ENCODE measurements around the gene SLC46A2. TPM values are rescaled to one million over a fixed set of nuclear protein-coding genes. Genes with fewer than 3 reads are reported as not detected.

SLC46A2 gene, protein sequence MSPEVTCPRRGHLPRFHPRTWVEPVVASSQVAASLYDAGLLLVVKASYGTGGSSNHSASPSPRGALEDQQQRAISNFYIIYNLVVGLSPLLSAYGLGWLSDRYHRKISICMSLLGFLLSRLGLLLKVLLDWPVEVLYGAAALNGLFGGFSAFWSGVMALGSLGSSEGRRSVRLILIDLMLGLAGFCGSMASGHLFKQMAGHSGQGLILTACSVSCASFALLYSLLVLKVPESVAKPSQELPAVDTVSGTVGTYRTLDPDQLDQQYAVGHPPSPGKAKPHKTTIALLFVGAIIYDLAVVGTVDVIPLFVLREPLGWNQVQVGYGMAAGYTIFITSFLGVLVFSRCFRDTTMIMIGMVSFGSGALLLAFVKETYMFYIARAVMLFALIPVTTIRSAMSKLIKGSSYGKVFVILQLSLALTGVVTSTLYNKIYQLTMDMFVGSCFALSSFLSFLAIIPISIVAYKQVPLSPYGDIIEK
- total RNA-seq (2014; rRNA removed; shearing (Covaris generic)) (not detected in 2 replicates), total RNA-seq (2022) (not detected in 2 replicates), Bru-seq, nascent RNA (not detected), BruChase-seq, experiment 1, labeled RNA remaining after a 6-hour chase (not detected), BruChase-seq, experiment 2, labeled RNA remaining after a 2-hour chase (not detected)
- long read RNA-seq, partial matches to known transcripts = 0 of 1 reads
- long read RNA-seq, other reads (novel, unspliced or antisense) = 1 of 1 reads

DNA sequence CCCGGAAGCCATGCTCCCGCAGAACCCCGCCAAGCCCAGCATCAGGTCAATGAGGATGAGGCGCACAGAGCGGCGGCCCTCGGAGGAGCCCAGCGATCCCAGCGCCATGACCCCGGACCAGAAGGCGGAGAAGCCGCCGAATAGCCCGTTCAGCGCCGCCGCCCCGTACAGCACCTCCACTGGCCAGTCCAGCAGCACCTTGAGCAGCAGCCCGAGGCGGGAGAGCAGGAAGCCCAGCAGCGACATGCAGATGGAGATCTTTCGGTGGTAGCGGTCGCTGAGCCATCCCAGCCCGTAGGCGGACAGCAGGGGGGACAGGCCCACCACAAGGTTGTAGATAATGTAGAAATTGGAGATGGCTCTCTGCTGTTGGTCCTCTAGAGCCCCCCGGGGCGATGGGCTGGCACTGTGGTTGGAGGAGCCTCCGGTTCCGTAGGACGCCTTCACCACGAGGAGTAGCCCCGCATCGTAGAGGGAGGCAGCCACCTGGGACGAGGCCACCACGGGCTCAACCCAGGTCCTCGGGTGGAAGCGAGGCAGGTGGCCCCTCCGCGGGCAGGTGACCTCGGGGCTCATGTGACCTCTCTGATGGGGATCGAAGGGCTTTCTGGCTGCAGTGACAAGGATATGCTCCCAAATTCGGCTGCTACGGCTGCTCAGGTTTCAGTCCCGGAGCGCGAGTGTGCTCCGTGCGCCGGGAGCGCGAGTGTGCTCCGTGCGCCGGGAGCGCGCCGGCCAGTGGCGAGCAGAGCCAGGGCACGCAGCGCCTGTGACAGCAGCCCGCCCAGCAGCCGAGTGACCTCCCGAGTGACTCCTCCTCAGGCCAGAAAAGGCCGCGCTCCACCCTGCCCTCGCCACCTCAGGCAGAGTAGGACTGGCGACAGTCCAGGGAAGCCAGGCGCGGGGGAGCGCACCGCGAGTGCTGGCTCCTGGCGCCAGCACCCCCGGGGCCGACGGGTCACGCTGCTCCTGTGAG is at the start of gene SLC46A2:
TSS of gene SLC46A2 (minus strand) at position 771 of the 976 bp plus-strand sequence. CDS start at position 576, 195 bp downstream.
- Histone ChIP-seq H3K4me2 (ENCODE audit: low read length) (no peak within 1 kb of the TSS), H3K4me3 (ENCODE audit: low read depth, low read length, poor library complexity, severe bottlenecking) (no peak within 1 kb of the TSS), H2AFZ (ENCODE audit: low read length) (no peak within 1 kb of the TSS), H3K36me3 (ENCODE audit: insufficient read depth, low read length) (no peaks in the 10 kb centered on the region), H3K9me3 (ENCODE audit: low read length) (no peaks in the 10 kb centered on the region), H4K20me1 (ENCODE audit: insufficient read depth, low read length) (no peaks in the 10 kb centered on the region), H3K79me2 (ENCODE audit: insufficient read depth, low read depth, low read length) (no peaks in the 10 kb centered on the region), H3K9me2 (ENCODE audit: insufficient read depth, low read length) (no peaks in the 10 kb centered on the region), H3K27ac (ENCODE audit: low read depth, low read length, poor library complexity, severe bottlenecking) (no peak within 1 kb of the TSS), H3K4me1 (ENCODE audit: insufficient read depth, low read length, poor library complexity, severe bottlenecking) (no peaks in the 10 kb centered on the region)
- BruUV-seq (replicated peaks) = no TSS peak
- intact Hi-C loops (cut with micrococcal nuclease; ENCODE audit: unreplicated experiment) = no loop called here
- no peak for TF ChIP-seq EZH2phosphoT487 (IDR thresholded peaks at IDR 0.05; ENCODE audit: borderline replicate concordance, low read depth, low read length)
- TF ChIP-seq, protein P1, sequence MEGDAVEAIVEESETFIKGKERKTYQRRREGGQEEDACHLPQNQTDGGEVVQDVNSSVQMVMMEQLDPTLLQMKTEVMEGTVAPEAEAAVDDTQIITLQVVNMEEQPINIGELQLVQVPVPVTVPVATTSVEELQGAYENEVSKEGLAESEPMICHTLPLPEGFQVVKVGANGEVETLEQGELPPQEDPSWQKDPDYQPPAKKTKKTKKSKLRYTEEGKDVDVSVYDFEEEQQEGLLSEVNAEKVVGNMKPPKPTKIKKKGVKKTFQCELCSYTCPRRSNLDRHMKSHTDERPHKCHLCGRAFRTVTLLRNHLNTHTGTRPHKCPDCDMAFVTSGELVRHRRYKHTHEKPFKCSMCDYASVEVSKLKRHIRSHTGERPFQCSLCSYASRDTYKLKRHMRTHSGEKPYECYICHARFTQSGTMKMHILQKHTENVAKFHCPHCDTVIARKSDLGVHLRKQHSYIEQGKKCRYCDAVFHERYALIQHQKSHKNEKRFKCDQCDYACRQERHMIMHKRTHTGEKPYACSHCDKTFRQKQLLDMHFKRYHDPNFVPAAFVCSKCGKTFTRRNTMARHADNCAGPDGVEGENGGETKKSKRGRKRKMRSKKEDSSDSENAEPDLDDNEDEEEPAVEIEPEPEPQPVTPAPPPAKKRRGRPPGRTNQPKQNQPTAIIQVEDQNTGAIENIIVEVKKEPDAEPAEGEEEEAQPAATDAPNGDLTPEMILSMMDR (conservative IDR thresholded peaks at IDR 0.05; ENCODE audit: low read length) = no peak
- no peak for DNase-seq (ENCODE audit: low spot score)
- POLR2A ChIA-PET = no interaction called here
- CTCF ChIA-PET (ENCODE audit: unreplicated experiment) = no interaction called here

DNA sequence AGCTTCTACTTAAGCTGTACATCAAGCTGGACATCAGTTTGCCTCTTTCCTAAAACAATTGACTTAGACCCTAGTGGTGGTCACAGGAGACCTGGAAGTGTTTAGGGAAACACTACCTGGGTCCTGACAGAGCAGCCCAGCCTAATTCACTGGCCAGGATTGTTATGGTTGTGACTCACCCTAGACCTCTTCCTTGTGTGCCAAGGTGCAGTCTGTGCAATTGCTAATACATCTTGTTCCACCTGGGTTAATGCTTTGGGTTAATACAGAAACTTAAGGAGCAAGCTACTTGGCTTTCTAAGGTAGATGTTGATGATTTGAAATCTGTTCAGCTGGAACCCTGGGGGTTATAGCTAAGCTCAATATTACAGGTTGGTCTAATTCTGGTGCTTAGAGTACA is 48.7 kb upstream of the SLC46A2 start:
- Histone ChIP-seq H2AFZ (ENCODE audit: low read length) (no peak overlapping the region), H4K20me1 (ENCODE audit: insufficient read depth, low read length) (no peaks in the 10 kb centered on the region), H3K9me2 (ENCODE audit: insufficient read depth, low read length) (no peaks in the 10 kb centered on the region), H3K36me3 (ENCODE audit: insufficient read depth, low read length) (no peaks in the 10 kb centered on the region), H3K4me3 (ENCODE audit: low read depth, low read length, poor library complexity, severe bottlenecking) (no peak overlapping the region), H3K4me1 (ENCODE audit: insufficient read depth, low read length, poor library complexity, severe bottlenecking) (no peaks in the 10 kb centered on the region), H3K4me2 (ENCODE audit: low read length) (no peak overlapping the region), H3K27ac (ENCODE audit: low read depth, low read length, poor library complexity, severe bottlenecking) (no peak overlapping the region), H3K9me3 (ENCODE audit: low read length) (no peaks in the 10 kb centered on the region), H3K79me2 (ENCODE audit: insufficient read depth, low read depth, low read length) (no peaks in the 10 kb centered on the region)
- intact Hi-C loops (cut with micrococcal nuclease; ENCODE audit: unreplicated experiment) = no loop called here
- DNase-seq (ENCODE audit: low spot score) = no peak
- no TSS peak for BruUV-seq (replicated peaks)
- ChIA-PET CTCF (ENCODE audit: unreplicated experiment) (no interaction called here), POLR2A (interaction anchor here (0.5 kb wide), 2 partner anchors 20 to 48 kb away, joined by 3 read pairs; no protein-coding TSS in a partner anchor)
- TF ChIP-seq, protein P1 (conservative IDR thresholded peaks at IDR 0.05; ENCODE audit: low read length) = no peak
- TF ChIP-seq EZH2phosphoT487 (IDR thresholded peaks at IDR 0.05; ENCODE audit: borderline replicate concordance, low read depth, low read length) = no peak

Measured in OCI-LY7 (cell line).